HAP-1 (cell line): ENCODE measurements around the gene C17orf114.

Experiments
- DNase-seq, 2 experiments: peaks; one replicate each; pipeline ENCODE4 v3.0.0-alpha.2; 2016 to 2020; ENCODE audit warnings: low spot score in 2 of 2
- H3K27me3 ChIP-seq: fragments of 250-450 bp; sonication (Bioruptor Pico); 2 replicates; pipeline ENCODE4 v1.5.1; 2020; ENCODE audit warnings: low read depth, mild to moderate bottlenecking, moderate library complexity
- H3K36me3 ChIP-seq: fragments of 250-450 bp; sonication (Bioruptor Pico); replicated peaks from 2 replicates; pipeline ENCODE4 v1.5.1; 2020; ENCODE audit warnings: mild to moderate bottlenecking
- H3K4me1 ChIP-seq: fragments of 250-450 bp; sonication (Bioruptor Pico); 2 replicates; pipeline ENCODE4 v1.5.1; 2020; ENCODE audit warnings: mild to moderate bottlenecking
- H3K4me3 ChIP-seq: fragments of 250-450 bp; sonication (Bioruptor Pico); 2 replicates; pipeline ENCODE4 v1.5.1; 2020; ENCODE audit warnings: mild to moderate bottlenecking, moderate library complexity
- H3K9me3 ChIP-seq: fragments of 250-450 bp; sonication (Bioruptor Pico); 2 replicates; pipeline ENCODE4 v1.5.1; 2020; ENCODE audit warnings: mild to moderate bottlenecking, moderate library complexity
- in situ Hi-C: fragments of 300-500 bp; cut with MboI; formaldehyde crosslinking; loops from 3 replicates; pipeline ENCODE4 v1.14.3; 2020; ENCODE audit warnings: low sequenced_read_pairs, inconsistent platforms, mixed read lengths

C17orf114 gene

DNA sequence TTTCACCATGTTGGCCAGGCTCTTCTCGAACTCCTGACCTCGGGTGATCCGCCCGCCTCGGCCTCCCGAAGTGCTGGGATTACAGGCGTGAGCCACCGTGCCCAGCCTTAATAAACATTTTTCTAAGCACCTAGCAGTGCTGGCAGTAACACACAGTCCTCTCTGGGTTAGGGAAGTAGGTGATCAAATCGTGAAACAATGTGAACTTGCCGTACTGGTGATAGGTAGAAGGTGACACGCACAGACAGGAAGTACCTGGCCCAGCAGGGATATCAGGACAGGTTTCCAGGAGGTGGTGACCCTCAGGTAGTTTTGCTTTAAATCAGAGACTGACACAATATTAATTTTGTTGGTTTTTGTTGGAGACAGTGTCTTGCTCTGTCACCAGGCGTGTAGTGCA, 9.3 kb upstream of the C17orf114 start:
- Histone ChIP-seq H3K9me3 (no peaks in the 10 kb centered on the region), H3K27me3 (no peaks in the 10 kb centered on the region), H3K36me3 (peaks cover 26% of the 10 kb centered on the region), H3K4me3 (no peak overlapping the region), H3K4me1 (no peaks in the 10 kb centered on the region)
- in situ Hi-C loops, result no loop called here
- no peak for DNase-seq

DNA sequence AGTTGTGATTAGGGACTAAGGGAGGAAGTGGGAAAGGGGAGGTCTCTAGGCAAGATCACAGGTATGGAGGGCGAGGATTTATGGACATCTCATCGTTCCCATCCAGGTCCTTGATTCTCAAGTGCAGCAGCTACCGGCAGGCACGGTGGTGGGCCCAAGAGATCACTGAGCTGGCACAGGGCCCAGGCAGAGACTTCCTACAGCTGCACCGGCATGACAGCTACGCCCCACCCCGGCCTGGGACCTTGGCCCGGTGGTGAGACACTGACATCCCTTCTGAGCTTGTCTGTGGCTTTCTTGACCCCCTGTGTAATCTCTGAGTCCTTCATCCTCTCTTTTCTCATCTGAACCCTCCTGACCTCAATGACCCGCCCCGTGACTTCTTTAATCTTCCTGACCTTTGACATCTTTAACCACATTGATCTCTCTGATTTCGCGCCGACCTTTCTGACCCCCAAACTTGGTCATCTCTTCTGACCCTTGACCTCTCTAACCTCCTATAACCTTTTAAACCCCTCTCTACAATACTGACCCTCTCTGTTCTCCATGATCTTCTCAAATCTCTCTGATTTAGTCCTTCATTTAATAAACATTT, 8.7 kb upstream of the C17orf114 start:
- no peaks in the 10 kb centered on the region for H3K9me3 ChIP-seq
- in situ Hi-C loops, result no loop called here
- no peaks in the 10 kb centered on the region for H3K4me1 ChIP-seq
- no peak overlapping the region for H3K4me3 ChIP-seq
- DNase-seq, result no peak
- peaks cover 22% of the 10 kb centered on the region for H3K36me3 ChIP-seq
- no peaks in the 10 kb centered on the region for H3K27me3 ChIP-seq

DNA sequence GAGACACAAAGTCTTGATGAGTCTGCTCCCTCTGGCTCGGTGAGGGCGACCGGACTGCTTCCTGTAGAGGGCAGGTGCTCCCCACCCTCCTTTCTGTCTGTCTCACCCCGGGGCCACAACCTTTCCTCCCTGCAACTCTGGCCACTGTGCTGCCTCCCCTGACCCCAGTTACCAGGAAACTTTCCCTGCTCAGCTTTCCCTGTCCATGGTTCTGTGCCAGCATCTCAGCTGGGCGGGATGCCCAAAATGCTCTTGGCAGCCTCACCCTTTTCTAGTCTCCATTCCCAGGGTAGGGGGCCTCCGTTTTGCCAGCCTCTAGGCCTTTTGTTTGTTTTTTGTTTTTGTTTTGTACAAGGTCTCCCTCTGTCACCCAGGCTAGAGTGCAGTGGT, 6.2 kb upstream of the C17orf114 start:
- Histone ChIP-seq H3K4me3 (no peak overlapping the region), H3K4me1 (no peaks in the 10 kb centered on the region), H3K36me3 (peaks cover 17% of the 10 kb centered on the region), H3K27me3 (no peaks in the 10 kb centered on the region), H3K9me3 (no peaks in the 10 kb centered on the region)
- in situ Hi-C loops, result no loop called here
- no peak for DNase-seq

DNA sequence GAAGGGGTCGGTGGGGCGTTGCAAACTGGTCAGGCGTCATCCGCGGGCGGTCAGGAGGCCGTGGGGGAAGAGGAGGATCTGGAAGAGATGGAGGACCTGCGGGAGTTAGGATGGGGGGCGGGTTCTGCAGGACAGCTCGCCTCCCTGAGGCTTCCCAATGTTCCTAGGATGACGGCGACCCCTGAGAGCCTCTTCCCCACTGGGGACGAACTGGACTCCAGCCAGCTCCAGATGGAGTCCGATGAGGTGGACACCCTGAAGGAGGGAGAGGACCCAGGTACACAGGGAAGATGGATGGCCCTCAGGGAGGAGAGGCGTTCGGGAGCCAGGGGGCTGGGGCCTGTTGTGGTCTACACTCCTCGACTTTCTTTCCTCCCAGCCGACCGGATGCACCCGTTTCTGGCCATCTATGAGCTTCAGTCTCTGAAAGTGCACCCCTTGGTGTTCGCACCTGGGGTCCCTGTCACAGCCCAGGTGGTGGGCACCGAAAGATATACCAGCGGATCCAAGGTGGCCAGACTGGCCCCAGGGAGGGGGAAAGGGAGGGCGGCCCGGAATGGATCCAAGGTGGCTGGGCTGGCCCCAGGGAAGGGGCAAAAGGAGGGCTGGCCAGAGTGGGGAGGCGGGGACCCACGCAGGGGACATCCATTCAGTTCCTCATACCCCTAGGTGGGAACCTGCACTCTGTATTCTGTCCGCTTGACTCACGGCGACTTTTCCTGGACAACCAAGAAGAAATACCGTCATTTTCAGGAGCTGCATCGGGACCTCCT, 5.7 kb upstream of the C17orf114 start:
- Histone ChIP-seq H3K36me3 (peaks cover 17% of the 10 kb centered on the region), H3K27me3 (no peaks in the 10 kb centered on the region), H3K9me3 (no peaks in the 10 kb centered on the region), H3K4me3 (peak overlapping the region; percentile 77), H3K4me1 (no peaks in the 10 kb centered on the region)
- in situ Hi-C loops, result no loop called here
- no peak for DNase-seq

DNA sequence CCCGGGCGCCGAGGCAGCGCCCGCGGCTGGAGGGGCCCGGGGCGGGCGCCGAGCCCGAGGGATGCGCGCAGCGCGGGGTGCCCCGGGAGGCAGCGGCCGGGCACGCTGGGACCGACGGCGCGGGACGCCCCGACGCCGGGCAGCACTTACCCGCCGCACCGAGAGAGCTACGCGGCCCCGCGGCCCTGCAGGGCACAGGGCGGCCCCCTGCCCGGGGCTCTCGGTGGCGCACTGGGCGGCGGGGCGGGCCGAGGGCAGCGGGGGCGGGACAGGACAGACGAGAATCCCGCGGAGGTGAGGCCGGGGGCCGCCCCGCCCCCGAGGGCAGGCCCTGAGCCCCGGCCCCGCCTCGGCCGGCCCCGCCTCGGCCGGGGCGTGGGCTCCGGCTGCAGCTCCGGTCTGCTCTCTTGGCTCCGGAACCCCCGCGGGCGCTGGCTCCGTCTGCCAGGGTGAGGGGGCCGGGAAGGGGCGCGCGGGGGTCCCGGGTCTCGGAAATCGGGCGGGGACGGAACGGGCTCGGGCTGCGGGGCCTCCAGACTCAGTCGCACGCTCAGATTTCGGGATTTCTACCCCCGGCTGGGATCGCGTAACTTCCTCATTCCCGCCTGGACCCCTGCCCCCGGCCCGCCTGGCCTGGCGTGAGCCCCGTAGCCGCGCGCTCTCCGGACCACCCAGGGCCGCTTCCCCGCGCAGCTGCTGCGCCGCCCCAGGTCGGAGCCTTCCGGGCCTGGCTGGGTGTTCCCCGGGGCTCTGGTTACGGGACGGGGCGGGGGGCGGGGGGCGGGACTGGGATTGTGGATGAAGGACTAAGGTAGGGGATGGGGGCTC, 4.9 kb upstream of the C17orf114 start, which contains the start of gene PLD2:
Gene PLD2 (plus strand): TSS at position 376 of the 828 bp plus-strand sequence. CDS start 621 bp downstream, outside the sequence.
- peak; percentile 81 to 95 for DNase-seq
- Histone ChIP-seq H3K9me3 (no peaks in the 10 kb centered on the region), H3K27me3 (no peaks in the 10 kb centered on the region), H3K4me3 (peak within 1 kb of the TSS; percentile 77), H3K4me1 (no peaks in the 10 kb centered on the region), H3K36me3 (peaks cover 17% of the 10 kb centered on the region)
- in situ Hi-C loops, result no loop called here

DNA sequence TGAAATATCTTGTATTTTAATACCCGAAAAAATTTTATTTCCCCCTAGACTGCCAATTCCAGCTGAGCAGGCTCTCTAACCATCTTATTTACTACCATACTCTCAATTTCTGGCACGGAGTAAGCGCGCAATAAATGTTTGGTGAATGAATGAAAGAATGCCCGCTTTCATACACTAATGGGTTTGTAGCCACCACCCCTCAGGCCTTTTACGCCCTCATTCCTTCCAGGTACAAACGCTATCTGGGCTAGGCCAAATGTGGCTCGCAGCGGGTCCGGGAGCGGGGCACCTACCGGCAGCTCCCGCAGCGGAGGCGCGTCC, 4.3 kb upstream of the C17orf114 start:
- Histone ChIP-seq H3K9me3 (no peaks in the 10 kb centered on the region), H3K27me3 (no peaks in the 10 kb centered on the region), H3K36me3 (peaks cover 17% of the 10 kb centered on the region), H3K4me3 (peak overlapping the region; percentile 44), H3K4me1 (no peaks in the 10 kb centered on the region)
- peak; percentile 51 to 65 for DNase-seq
- in situ Hi-C loops, result no loop called here

DNA sequence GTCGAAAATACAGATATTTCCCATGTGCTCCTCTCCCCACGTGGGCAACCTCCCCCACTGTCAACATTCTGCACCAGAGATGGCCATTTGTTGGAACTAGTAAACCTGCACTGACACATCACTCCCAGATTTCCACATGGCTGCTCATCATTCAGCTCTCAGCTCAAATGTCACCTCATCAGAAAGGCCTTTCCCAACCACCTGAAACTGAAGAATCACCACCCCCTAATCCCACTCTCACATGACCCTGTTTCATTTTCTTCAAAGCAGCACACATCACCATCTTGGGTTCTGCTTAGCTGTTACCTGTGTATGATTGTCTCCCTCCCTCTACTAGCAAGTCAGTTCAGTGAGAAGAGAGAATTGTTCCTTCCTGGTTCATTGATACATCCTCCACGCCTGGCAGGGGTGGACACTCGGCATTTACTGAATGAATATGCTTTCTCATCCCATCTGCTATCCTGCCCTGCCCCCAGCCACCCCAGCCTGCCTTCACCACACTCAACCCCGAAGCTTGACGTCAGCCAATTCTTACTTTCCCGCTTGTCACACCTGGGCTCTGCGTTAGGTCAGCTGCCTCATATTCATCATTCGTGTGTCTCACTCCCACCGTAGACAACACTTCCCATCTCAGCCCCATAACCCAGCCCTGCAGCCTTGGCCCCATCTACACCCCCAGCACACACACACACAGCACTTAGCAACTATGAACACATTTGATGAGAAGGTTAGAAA, 1.5 kb downstream of the C17orf114 start:
- Histone ChIP-seq H3K27me3 (no peaks in the 10 kb centered on the region), H3K9me3 (no peaks in the 10 kb centered on the region), H3K4me1 (peaks cover 6% of the 10 kb centered on the region), H3K36me3 (peaks cover 22% of the 10 kb centered on the region), H3K4me3 (no peak overlapping the region)
- DNase-seq, result no peak
- in situ Hi-C loops, result no loop called here

DNA sequence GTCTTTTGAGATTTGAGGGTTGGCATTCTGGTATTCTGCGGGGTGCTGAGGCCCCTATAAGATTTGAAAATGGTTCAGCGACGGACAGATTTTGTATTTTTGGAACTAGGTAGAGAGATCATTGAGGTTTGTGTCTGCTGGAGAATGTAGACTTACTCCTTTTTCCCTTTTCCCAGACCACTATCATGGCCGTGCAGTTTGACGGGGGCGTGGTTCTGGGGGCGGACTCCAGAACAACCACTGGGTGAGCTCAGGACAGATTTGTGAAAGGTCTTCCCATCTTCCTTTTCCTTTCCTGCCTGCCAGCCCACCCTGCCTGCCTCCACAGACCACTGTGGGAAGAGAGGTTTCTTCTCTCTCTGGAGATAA, 5.6 kb downstream of the C17orf114 start:
- Histone ChIP-seq H3K9me3 (no peaks in the 10 kb centered on the region), H3K4me3 (peak overlapping the region; percentile 96), H3K36me3 (peaks cover 22% of the 10 kb centered on the region), H3K27me3 (no peaks in the 10 kb centered on the region), H3K4me1 (peaks cover 6% of the 10 kb centered on the region)
- in situ Hi-C loops, result no loop called here
- peak; percentile 45 to 75 for DNase-seq

DNA sequence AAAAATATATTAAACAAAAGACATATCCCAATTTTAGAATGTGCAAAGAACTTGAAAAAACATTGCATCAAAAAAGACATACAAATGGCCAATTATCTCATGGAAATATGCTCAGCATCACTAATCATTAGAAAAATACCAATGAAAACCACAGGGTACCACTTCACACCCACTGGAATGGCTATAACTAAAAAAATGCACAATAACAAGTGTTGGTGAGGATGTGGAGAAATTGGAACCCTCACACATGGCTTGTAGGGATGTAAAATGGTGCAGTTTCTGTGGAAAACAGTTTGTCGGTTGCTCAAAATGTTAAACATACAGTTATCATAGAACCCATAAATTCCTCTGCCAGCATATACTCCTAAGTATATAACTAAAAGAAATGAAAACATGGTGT, 7.0 kb downstream of the C17orf114 start:
- Histone ChIP-seq H3K36me3 (peaks cover 22% of the 10 kb centered on the region), H3K4me3 (no peak overlapping the region), H3K9me3 (no peaks in the 10 kb centered on the region), H3K4me1 (peaks cover 6% of the 10 kb centered on the region), H3K27me3 (no peaks in the 10 kb centered on the region)
- in situ Hi-C loops, result no loop called here
- DNase-seq, result no peak

DNA sequence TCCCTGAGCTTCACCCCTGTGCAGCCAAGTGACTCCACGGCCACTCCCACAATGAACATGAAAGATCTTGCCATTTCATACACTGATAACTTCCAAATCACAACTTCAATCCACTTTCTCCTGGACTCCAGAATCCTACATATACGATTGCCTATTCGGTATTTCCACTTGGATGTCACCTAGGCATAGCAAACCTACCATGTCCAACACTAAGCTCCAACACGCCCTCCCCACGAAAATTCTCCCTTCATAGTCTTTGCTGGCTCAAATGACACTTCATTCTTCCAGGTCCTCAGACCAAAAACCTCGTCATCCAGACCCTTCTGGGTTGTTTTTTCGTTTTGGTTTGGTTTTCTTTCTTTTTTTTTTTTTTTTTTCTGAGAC, 11.4 kb downstream of the C17orf114 start:
- in situ Hi-C loops, result no loop called here
- no peak for DNase-seq

DNA sequence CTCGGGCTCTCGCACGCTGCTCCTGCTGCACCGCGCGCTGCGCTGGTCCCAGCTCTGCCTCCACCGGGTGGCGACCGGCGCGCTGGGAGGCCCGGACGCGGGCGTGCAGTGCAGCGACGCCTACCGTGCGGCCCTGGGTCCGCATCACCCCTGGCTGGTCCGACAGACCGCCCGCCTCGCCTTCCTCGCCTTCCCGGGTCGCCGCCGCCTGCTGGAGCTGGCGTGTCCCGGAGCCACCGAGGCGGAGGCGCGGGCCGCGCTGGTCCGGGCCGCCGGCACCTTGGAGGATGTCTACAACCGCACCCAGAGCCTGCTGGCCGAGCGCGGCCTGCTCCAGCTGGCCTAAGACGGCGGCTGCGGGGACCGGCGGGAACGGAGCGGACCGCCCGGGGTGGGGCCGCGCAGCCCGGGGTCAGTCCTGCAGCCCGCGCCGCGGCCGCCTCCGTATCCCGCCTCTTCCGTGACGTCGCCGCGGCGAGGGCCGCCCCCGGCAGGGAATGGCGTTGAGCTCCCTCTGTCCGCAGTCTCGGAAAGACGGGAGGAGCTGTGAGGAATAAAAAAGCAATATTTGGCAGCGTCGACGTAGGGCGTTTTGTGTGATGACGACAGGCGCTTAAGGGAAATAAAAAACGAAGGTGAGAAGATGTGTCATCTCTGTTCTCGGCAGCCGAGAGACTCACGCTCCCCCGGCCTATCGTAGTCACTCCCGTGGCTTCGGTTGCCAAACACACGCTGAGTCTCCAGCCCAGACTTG, 12.0 kb downstream of the C17orf114 start:
- Histone ChIP-seq H3K36me3 (no peaks in the 10 kb centered on the region), H3K27me3 (no peaks in the 10 kb centered on the region), H3K4me3 (peak overlapping the region; percentile 37), H3K4me1 (peaks cover 15% of the 10 kb centered on the region), H3K9me3 (peaks cover 3% of the 10 kb centered on the region; the same call in 1 of the 2 replicates)
- in situ Hi-C loops, result no loop called here
- DNase-seq, result peak; percentile 81 to 89

More for the DNA sequence above, 11.4 kb downstream of the C17orf114 start:
- peak overlapping the region; percentile 37 for H3K4me3 ChIP-seq
- no peaks in the 10 kb centered on the region for H3K36me3 ChIP-seq
- peaks cover 3% of the 10 kb centered on the region; the same call in 1 of the 2 replicates for H3K9me3 ChIP-seq
- no peaks in the 10 kb centered on the region for H3K27me3 ChIP-seq
- H3K4me1 ChIP-seq, result peaks cover 15% of the 10 kb centered on the region

DNA sequence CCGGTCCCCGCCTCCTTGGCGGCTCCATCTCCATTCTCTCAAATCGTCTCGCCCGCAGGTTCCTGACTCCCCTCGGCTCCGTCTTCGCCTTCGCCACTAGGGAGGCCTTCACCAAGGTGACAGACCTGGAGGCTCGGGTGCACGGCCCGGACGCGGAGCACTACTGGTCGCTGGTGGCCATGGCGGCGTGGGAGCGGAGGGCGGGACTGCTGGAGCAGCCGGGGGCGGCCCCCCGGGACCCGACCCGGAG, 12.5 kb downstream of the C17orf114 start:
- H3K4me1 ChIP-seq, result peaks cover 15% of the 10 kb centered on the region
- DNase-seq, result no peak
- in situ Hi-C loops, result no loop called here
- no peaks in the 10 kb centered on the region for H3K36me3 ChIP-seq
- peaks cover 3% of the 10 kb centered on the region; the same call in 1 of the 2 replicates for H3K9me3 ChIP-seq
- H3K4me3 ChIP-seq, result peak overlapping the region; percentile 37
- H3K27me3 ChIP-seq, result no peaks in the 10 kb centered on the region
